HG03196 (cell line): Measurements from ENCODE around the gene CDK18.
"Not testable (repeated sequence)": the region's sequence is repeated elsewhere in the genome, so short reads cannot be mapped to it uniquely, and the experiment has no call there.

Source experiments
- ATAC-seq: cut with Tn5 transposase; IDR thresholded peaks from one replicate; pipeline ENCODE4 v1.9.1; 2021; ENCODE audit not compliant: unreplicated experiment

The CDK18 gene

DNA sequence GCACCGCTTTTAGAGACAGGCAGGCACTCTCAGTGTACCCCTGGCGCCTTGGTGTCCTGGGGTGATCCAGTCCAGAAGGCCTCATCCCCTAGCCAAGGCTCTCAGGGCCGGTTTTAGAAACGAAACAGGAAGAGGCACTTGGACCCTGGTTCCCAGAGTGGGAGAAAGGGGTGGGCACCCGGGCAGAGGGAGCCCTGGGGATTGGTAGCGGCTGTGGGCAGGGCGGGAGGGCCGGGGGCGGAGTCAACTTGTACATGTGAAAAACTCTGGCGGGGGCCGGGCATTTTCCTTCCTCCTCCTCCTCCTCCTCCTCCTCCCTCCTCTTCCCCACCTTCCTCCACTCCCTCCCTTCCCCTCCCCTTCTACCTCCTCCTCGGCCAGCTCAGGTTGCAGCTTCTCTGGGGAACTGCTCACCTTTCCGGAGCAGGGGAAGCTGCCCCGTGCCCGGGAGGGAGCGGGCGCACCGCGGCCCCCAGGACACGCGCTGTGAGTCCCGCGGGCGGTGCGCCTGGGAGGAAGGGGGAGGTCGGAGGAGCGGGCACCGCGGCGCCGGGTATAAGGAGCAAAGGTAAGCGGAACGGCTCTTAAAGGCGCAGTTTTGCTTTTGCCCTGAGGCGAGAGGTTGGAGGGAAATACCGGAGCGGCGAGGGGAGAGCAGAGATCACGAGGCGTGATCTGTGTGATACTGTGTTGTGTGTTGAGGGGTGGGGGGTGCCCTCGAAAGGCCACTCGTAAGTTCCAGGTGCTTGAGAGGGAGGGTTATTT, at the start of gene CDK18:
TSS of gene CDK18 (plus strand) at position 359 of the 765 bp plus-strand sequence. CDS start 18,499 bp downstream, outside the sequence.
- ATAC-seq, result no peak

DNA sequence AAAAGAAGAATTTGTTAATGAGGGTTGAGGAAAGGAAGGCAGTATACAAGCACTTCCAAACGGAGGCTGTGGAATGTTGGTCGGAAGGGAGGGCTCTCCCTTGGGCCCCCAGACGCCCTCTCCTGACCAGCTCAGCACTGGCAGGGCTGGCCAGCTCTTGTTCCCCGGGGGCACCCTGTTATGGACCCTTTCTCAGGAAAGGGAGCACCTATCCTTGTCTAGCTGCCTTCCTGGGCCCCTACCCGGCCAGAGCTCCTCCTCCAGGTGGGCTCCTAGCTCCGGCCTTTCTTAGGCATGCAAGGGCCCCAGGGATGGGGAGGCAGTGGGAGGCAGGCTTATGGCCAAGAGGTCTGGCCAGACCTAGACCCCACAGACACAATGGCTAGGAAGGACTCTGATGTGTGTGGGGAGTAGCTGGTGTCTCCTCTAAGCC, 49.5 kb upstream of the CDK18 start:
- no peak for ATAC-seq

DNA sequence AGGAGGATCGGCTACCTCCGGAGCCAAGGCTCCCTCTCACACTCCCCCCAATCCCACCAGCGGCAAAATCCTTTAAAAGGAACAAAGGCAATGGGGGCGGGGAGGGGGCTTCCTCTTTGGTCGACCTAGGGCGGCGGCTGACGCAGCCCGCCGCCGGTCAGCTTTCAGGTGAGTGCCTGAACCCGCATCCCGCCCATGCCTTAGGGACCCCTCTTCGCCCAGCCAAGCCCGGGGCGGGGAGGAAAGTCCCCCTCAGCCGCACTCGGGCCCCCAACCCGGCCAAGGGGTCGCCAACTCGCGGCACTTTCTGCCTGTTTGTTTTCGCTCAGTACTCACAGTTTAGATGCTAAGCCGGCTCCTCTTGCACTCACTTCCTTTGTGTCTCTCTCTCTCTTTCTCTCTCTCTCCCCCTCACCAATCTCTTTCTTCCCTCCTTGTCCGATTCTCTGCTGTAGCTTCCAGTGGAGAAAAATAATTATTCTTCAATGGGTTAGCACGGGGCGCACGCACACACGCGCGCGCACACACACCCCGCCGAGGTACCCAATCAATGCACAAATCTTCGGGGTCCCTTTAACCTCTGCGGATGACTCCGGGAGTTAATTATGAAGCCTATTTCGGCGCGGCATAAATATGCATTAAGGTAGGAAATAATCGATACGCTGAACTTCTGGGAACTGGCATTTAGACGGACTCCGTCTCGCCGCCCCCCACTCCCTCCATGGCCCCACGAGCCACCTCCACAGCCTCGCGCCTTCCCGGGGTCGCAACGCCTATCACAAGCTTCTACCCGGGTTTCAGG, 48.7 kb upstream of the CDK18 start, which contains the start of gene BLACAT1:
TSS of gene BLACAT1 (minus strand) at position 465 of the 802 bp plus-strand sequence.
- no peak for ATAC-seq

DNA sequence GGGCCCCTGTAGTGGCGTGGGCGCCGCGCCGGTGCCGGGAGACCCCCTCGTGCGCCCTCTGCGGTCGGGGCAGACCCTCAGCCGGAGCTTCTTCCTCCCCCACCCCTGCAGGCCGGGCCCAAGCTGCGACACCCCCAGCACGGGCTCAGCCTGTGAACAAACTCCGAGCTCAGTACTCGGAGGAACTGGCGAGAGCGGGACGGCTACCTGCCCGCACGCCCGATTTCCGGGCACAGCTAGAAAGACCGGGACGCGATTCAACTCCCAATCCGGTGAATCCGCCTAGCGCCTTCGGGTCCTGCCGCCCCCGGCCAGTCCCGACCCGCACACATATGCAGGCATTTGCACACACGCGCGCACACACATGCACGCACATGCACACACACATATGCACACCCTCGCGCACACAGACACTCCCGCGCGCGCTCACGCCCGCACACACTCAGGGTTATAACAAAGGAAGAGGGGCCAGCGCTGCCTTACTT, 48.0 kb upstream of the CDK18 start:
- ATAC-seq, result no peak

DNA sequence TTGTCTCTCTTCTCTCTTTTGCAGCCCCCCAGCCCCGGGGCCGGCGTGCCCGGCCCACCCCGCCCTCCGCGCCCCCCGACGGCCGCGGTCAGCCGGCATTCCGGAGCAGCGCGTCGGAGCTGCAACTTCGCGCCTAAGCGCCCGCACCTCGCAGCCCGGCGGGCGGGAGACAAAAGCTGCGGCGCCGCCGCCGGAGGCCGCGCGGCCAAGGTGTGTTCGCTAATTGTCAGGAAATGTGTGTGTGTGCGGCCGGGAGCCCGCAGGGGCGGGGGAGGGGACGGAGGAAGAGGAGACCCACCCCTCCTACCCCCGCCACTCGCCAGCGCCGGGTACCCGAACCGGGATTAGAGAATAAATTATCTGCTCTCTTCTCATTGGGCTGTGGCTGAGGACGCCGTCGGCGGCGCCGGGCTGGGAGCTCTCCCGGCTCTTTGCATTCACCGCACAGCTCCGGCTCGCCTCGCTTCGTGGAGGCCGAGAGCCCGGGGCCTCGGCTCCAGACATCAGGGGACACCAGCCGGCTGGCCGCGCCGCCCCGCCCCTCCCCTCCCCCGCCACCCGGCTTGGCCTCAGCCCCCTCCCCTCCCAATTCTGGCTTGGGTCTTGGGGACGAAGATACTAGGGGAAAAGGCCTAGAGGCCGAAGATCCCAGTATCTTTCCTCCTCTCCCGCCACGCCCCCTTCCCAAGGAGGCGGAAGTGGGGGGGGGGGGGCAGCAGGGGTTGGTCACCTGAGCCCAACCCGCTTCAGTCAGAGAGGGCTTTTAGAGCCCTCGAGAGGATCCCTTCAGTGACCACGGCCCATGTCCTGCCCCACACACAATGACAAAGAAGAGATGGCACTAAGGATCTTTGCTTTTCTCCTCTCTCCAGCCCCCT, 47.4 kb upstream of the CDK18 start:
- ATAC-seq, result no peak

DNA sequence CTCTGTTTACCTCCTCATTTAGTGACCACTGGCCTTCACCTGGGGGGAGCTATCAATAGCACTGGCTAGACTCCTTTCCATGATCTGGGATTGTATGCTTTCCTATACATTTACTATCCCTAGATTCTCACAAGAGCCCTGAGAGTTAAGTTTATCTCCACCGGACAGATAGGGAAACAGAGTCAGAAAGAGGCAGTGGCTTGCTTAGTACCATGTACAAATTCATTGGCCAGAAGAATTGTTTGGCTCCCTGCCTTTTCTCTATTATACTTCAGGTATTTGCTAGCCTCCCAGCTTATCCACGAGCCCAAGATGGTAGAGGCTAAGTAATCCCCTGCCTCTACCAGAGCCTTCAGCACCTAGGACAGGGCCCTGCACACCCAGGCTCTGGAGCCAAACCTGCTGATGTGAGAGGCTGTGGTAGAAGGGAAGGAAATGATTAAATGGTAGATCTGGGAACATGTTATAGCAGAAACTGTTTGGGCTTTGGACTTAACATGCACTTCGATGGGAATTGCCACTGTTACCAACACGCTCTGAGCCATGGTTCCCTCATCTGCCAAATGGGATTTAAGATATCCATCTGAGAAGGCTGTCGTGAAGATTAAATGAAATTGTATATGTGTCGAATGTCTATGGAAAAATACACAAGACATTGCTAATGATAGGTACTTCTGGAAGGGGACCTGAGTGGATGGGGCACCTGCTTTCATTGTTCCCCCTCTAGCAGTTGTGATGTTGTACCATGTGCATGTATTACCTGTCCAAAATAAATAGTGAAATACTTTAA, 45.5 kb upstream of the CDK18 start:
- ATAC-seq, result no peak

DNA sequence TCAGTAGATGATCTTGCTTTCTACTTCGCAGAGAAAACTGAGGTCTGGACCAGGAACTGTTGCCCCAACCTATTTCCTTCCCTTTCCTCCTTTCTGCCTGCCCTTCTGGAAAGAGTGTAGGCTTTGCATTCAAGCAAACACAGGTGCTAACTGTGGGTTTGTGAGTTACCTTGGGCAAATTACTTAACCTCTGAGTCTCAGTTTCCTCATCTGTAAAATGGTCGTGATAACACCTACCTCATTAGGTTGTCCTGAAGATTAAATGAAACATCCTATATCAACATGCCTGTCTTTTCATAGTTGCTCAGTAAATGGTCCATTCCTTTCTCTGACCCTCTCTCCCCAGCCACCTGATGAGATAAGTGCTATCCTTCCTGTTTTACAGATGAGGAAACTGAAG, 39.1 kb upstream of the CDK18 start:
- no peak for ATAC-seq

DNA sequence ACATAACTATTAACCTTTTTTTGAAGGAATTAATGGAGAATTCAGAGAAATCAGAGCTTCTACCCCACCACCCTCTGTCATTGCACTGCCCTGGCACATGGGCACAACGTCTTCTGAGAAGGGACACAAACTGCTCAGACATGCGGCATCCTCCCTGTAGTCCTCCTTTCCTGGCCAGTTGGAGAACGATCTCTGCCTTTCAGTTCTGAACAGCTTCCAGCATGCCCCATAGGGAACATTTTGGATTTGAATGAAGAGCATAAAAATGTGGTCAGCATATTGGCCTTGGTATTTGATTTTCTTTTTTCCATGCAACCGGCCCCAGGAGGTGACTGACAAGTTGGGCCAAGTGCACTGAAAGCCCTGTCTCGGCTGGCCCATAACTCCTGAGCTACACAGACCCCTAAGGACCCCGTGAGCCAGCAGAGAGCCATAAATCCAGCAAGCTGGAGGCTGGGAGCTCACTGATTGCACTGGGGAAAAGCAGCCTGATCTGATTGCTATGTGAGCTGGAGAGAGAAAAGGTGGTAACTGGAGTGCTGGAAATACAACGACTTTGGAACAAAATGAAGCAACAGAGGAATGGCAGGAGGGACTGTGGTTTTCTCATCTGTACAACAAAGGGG, 37.8 kb upstream of the CDK18 start:
- no peak for ATAC-seq

DNA sequence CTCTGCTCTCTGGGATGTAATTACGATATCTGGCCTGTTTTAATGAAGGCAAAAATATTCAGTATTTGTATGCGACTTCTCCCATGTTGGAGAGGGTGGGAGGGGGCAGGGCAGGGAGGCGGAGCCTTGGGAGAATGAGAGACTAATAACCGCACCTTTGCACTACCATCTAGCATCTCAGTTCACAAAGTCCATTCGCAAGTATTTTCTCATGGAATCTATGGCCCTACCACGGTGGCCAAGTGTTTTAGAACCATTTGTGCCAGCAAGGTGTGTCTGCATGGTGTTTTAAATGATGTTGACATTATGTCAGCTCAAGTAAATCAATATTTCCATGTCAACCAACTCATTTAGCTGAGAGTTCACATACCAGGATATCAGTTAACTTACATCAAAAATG, 34.3 kb upstream of the CDK18 start:
- no peak for ATAC-seq

DNA sequence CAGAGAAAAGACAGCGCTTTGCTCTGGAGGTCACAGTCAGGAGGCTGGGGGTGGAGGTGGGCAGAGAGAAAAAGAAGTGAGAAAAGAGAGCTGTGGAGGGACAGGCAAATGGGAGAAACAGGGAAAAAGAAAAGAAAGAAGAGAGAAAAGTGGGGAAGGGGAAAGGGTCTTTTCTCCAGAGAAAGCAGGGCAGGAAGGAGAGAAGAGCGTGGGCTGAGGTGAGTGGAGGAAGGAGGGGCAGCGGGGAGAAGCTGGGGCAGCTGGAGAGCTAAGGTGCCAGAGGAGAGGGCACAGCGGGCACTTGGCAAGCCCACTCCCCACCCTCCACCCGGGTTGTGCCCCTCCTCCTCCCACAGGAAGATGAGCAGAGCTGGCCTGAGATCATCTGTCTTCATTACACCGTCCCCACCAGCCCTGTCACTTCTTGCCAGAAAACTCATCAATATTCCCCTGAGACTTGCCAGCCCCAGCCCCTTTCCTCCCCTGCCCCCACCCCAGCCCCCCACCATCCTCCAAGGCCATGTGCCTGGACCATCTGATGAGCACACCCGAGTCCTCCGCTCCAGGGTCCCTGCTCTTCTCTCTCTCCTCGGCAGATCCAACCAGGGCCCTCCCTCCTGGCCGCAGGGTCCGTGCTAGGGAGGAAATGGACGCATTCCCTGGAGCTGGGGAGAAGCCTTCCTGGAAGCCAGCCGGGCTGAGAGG, 31.6 kb upstream of the CDK18 start:
- ATAC-seq, result no peak

DNA sequence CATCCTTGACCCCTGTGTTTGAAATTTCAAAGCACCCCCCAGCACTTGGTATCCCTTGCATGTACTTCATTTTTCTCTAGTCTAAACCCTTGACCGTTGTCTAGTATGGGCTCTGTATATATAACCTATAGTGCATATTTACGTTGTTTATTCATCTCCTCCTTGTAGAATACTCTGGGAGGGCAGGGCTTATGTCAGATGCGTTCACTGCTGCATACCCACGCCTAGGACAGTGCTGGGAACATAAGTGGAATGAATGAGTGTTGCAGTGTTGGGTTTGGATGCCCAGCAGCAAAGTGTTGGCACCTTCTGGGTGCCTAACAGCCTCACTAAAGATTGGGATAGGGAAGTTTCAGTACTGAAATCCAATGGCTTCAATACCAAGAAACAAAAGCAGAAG, 31.0 kb upstream of the CDK18 start:
- no peak for ATAC-seq

DNA sequence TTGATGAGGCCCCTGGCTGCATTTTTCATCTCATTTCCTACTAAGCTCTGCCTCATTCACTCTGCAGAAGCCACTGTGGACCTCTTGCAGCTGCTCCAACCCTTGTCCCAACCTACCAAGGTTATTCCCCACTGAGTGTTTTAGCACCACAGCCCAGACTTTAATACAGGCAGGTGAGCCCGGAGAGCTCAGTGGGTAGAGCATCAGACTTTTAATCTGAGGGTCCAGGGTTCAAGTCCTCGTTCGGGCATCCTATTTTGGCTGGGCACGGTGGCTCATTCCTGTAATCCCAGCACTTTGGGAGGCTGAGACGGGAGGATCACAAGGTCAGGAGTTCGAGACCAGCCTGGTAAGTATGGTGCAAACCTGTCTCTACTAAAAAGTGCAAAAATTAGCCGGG, 30.5 kb upstream of the CDK18 start:
- no peak for ATAC-seq

DNA sequence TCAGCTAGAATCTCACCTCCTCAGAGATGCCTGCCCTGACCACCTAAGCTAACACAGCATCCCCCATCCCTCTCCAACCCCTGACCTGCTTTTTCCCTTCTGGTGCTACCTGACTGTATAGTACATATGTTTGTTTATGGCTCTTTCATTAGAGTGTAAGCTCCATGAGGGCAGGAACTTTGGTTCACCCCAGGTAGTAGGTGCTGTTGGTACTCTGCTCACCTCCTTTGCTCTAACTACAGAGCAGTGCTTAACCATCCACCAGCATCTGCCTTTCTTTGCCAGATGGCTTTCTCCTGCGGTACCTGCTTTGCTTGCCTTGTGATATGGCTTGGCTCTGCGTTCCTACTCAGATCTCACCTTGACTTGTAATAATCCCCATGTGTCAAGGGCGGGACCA, 29.9 kb upstream of the CDK18 start:
- ATAC-seq, result no peak

DNA sequence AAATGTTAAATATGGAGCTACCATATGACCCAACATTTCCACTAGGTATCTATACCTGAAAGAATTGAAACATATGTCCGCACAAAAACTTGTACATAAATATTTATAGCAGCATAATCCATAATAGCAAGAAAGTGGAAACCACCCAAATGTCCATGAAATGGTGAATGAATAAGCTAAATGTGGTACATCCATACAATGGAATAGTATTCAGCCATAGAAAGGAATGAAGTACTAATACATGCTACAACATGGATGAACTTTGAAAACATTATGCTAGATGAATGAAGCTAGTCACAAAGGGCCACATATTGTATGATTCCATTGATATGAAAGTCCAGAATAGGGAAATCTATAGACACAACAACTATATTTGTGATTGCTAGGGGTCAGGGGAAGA, 28.6 kb upstream of the CDK18 start:
- ATAC-seq, result no peak

DNA sequence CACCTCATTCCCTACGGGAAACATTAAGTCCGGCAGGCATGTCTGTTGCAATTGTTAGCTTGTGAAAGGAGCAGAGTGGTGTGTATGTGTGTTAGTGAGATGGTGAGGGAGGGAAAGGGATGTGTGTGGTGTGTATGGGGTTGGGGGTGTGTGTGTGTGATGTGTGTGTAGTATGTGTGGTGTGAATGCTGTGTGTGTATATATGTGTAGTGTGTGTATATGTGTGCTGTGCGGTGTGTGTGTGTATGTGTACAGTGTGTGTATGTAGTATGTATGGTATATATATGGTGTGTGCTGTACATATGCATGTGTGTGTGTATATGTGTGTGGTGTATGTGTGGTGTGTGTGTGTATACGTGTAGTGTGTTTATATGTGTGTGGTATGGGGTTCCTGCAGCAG, 27.8 kb upstream of the CDK18 start:
- no peak for ATAC-seq

DNA sequence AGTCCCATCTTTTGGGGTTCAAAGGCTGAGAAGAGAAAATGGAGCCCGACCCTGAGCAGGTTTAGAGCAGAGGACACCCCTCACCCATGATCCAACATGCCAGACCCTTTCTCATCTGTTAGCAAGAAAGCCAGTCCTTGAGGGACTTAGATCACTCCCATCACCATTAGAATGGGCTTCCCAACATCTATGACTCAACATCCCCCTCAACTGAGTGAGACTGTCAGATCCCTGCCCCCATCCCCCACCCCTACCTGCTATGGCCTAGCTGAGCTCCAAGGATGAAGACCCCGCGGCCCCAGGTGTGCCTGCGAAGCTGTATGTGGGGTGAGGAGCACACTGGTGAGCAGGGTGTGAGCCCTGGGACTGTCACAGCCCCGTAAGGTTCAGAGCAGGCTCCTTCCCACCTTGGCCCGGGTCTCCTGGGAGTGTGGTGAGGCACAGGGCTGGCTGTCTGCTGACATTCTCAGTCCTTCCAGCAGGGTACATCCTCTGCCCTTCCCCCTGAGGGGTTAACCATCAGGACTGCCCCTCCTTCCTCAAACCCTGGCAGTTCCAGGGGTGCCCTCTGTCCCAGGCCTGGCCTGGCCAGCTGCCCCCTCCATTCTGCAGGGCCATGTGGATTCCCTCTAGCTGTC, 27.2 kb upstream of the CDK18 start:
- no peak for ATAC-seq

DNA sequence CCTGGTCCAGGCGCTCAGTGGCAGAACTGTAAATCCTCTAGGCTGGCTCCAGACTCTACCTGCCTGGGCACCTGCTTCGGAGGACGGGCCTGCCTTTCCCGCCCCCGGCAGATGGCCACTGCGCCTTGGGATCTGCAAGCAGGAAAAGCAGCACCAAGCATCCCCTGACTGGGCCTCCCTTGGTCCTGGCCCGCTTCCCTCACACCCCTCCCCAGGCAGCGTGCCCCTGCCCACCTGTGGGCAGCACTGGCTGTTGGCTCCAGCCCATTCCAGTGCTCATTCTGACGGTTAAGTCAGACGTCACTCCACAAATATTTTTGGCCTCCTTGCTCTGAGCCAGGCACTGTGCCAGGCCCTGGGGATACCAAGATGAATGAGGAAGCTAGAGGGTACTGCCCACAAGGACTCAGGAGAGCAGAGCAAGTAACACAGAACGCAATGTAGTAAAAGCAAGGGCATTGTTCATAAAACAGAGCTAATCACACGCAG, 26.7 kb upstream of the CDK18 start:
- ATAC-seq, result no peak

DNA sequence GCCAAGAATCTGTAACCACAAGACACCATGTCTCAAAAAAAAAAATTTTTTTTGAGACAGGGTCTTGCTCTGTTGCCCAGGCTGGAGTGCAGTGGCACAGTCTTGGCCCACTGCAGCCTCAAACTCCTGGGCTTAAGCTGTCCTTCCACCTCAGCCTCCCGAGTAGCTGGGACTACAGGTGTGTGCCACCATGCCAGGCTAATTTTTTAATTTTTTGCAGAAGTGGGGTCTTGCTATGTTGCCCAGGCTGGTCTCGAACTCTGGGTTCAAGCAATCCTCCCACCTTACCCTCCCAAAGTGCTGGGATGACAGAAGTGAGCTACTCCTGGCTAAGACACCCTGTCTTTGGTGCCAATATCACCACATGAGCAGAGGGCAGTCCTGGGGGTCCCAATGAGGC, 25.5 kb upstream of the CDK18 start:
- ATAC-seq, result not testable (repeated sequence)
